ENCODE measurements around the gene SLC16A4. TPM values are rescaled to one million over a fixed set of nuclear protein-coding genes. Genes with fewer than 3 reads are reported as not detected.

SLC16A4 gene
- total and polyA plus RNA-seq, 2 donors (not counting 1 experiment from before 2014, with no cell fraction given), result 0.39 to 2.6 TPM

DNA sequence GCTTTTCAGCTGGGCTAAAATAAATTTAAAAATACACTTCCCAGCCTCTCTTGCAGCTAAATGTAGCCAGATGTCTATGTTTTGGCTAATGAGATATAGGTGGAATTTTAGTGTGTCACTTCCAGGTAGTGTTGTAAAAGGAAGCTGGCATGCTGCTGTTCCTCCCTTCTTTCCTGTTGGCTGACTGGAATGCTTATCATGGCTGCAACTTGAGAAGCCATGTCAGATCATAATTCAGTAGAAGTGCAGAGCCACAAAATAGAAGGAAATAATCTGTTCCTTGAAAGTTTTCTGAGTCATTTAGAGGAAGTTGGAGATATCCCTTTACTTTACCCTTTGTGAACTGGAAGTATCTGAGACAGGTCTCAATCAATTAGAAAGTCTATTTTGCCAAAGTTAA lies 62.6 kb downstream of the SLC16A4 start:
- ATAC-seq (ENCODE audit: low read depth), result no peak
- Histone ChIP-seq H4K20me1 (ENCODE audit: control insufficient read depth, insufficient read depth, low read length, poor library complexity, severe bottlenecking) (no peaks in the 10 kb centered on the region), H3K9ac (ENCODE audit: low read length) (no peak overlapping the region), H3K27me3 (replicated peaks in 1 of 4; ENCODE audit: control extremely low read depth in 1 of 4, control insufficient read depth in 3 of 4, insufficient read depth in 4 of 4, low read length in 3 of 4) (no peaks in the 10 kb centered on the region), H3K79me2 (ENCODE audit: control insufficient read depth, insufficient read depth, low read length) (peaks cover 4% of the 10 kb centered on the region), H3K4me2 (replicated peaks; ENCODE audit: low read depth, low read length, poor library complexity, severe bottlenecking) (no peak overlapping the region), H3K4me1 (ENCODE audit: control insufficient read depth in 2 of 2, insufficient read depth in 2 of 2, low read length in 2 of 2) (no peaks in the 10 kb centered on the region), H3K4me3 (ENCODE audit: control extremely low read depth in 1 of 5, extremely low read depth in 1 of 5, insufficient read depth in 1 of 5, low read depth in 2 of 5, low read length in 4 of 5) (no peak overlapping the region), H3K27ac (ENCODE audit: low read length in 2 of 2) (no peak overlapping the region), H3K9me3 (ENCODE audit: control extremely low read depth in 1 of 3, control insufficient read depth in 2 of 3, insufficient read depth in 1 of 3, low read length in 2 of 3) (no peaks in the 10 kb centered on the region), H3K36me3 (replicated peaks in 1 of 2; ENCODE audit: control extremely low read depth in 1 of 2, control insufficient read depth in 1 of 2, extremely low read depth in 1 of 2, insufficient read depth in 2 of 2, low read length in 1 of 2) (no peaks in the 10 kb centered on the region), H2AFZ (ENCODE audit: insufficient read depth, low read depth, low read length, poor library complexity, severe bottlenecking) (no peak overlapping the region)
- Mint-ChIP-seq H3K27me3 (no peaks in the 10 kb centered on the region), H3K9me3 (ENCODE audit: insufficient read depth) (no peaks in the 10 kb centered on the region), H3K27ac (no peak overlapping the region), H3K4me3 (no peak overlapping the region), H3K4me1 (no peaks in the 10 kb centered on the region)
- intact Hi-C loops (cut with micrococcal nuclease), result no loop called here
- no peak for DNase-seq
- TF ChIP-seq, protein P1, sequence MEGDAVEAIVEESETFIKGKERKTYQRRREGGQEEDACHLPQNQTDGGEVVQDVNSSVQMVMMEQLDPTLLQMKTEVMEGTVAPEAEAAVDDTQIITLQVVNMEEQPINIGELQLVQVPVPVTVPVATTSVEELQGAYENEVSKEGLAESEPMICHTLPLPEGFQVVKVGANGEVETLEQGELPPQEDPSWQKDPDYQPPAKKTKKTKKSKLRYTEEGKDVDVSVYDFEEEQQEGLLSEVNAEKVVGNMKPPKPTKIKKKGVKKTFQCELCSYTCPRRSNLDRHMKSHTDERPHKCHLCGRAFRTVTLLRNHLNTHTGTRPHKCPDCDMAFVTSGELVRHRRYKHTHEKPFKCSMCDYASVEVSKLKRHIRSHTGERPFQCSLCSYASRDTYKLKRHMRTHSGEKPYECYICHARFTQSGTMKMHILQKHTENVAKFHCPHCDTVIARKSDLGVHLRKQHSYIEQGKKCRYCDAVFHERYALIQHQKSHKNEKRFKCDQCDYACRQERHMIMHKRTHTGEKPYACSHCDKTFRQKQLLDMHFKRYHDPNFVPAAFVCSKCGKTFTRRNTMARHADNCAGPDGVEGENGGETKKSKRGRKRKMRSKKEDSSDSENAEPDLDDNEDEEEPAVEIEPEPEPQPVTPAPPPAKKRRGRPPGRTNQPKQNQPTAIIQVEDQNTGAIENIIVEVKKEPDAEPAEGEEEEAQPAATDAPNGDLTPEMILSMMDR (IDR thresholded peaks at IDR 0.05), result no peak
- ChIA-PET POLR2A (interaction anchor here (0.8 kb wide), 1 partner anchor 10 kb away, joined by 3 read pairs; no protein-coding TSS in a partner anchor), CTCF (interaction anchor here (1.2 to 3.1 kb wide), 6 partner anchors 10 to 168 kb away, joined by 4 to 9 read pairs (median 6); no protein-coding TSS in a partner anchor)

DNA sequence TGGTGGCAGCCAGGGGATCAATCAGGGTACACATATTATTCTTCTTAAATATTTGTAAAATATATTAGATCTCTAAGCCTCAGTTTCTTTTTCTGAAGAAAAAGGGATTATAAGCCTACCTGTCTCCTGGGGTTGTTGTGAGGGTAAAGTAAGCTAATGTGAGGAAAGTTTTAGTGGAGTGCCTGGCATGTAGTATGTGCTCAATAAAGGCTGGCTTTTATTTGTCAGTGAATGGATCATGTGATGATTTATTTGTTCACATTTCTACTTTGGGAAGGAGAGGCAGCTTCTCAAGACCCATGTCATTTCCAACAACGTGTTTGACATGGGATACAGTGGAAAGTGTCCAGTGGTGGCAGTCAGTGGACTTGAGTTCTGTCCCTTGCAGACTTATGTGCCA lies 64.0 kb downstream of the SLC16A4 start:
- ChIA-PET CTCF (interaction anchor here (1.1 to 2.4 kb wide), 5 partner anchors 14 to 169 kb away, joined by 3 to 8 read pairs (median 5); no protein-coding TSS in a partner anchor), POLR2A (interaction anchor here (0.7 kb wide), 1 partner anchor 46 kb away, joined by 3 read pairs; no protein-coding TSS in a partner anchor)
- Histone ChIP-seq H3K9me3 (ENCODE audit: control extremely low read depth in 1 of 3, control insufficient read depth in 2 of 3, insufficient read depth in 1 of 3, low read length in 2 of 3) (no peaks in the 10 kb centered on the region), H3K9ac (ENCODE audit: low read length) (no peak overlapping the region), H3K4me2 (replicated peaks; ENCODE audit: low read depth, low read length, poor library complexity, severe bottlenecking) (no peak overlapping the region), H3K27ac (ENCODE audit: low read length in 2 of 2) (no peak overlapping the region), H3K27me3 (replicated peaks in 1 of 4; ENCODE audit: control extremely low read depth in 1 of 4, control insufficient read depth in 3 of 4, insufficient read depth in 4 of 4, low read length in 3 of 4) (no peaks in the 10 kb centered on the region), H2AFZ (ENCODE audit: insufficient read depth, low read depth, low read length, poor library complexity, severe bottlenecking) (no peak overlapping the region), H3K79me2 (ENCODE audit: control insufficient read depth, insufficient read depth, low read length) (peaks cover 4% of the 10 kb centered on the region), H3K36me3 (replicated peaks in 1 of 2; ENCODE audit: control extremely low read depth in 1 of 2, control insufficient read depth in 1 of 2, extremely low read depth in 1 of 2, insufficient read depth in 2 of 2, low read length in 1 of 2) (no peaks in the 10 kb centered on the region), H4K20me1 (ENCODE audit: control insufficient read depth, insufficient read depth, low read length, poor library complexity, severe bottlenecking) (no peaks in the 10 kb centered on the region), H3K4me1 (ENCODE audit: control insufficient read depth in 2 of 2, insufficient read depth in 2 of 2, low read length in 2 of 2) (no peaks in the 10 kb centered on the region), H3K4me3 (ENCODE audit: control extremely low read depth in 1 of 5, extremely low read depth in 1 of 5, insufficient read depth in 1 of 5, low read depth in 2 of 5, low read length in 4 of 5) (no peak overlapping the region)
- intact Hi-C loops (cut with micrococcal nuclease), result no loop called here
- no CpG with 5 or more reads among the region's 1 CpG for WGBS (ENCODE audit: insufficient coverage)
- ATAC-seq (ENCODE audit: low read depth), result no peak
- no peak overlapping the region for H3K4me3 Mint-ChIP-seq
- no peaks in the 10 kb centered on the region for H3K4me1 Mint-ChIP-seq
- H3K9me3 Mint-ChIP-seq (ENCODE audit: insufficient read depth), result no peaks in the 10 kb centered on the region
- H3K27ac Mint-ChIP-seq, result no peak overlapping the region
- TF ChIP-seq, protein P1 (IDR thresholded peaks at IDR 0.05), result no peak
- TF ChIP-seq EZH2 (IDR thresholded peaks at IDR 0.05; ENCODE audit: borderline replicate concordance, insufficient read depth, low read depth, low read length, poor library complexity, severe bottlenecking), result no peak
- DNase-seq, result no peak
- no peaks in the 10 kb centered on the region for H3K27me3 Mint-ChIP-seq
